ENCODE results near the gene PRH1.

PRH1 gene

DNA sequence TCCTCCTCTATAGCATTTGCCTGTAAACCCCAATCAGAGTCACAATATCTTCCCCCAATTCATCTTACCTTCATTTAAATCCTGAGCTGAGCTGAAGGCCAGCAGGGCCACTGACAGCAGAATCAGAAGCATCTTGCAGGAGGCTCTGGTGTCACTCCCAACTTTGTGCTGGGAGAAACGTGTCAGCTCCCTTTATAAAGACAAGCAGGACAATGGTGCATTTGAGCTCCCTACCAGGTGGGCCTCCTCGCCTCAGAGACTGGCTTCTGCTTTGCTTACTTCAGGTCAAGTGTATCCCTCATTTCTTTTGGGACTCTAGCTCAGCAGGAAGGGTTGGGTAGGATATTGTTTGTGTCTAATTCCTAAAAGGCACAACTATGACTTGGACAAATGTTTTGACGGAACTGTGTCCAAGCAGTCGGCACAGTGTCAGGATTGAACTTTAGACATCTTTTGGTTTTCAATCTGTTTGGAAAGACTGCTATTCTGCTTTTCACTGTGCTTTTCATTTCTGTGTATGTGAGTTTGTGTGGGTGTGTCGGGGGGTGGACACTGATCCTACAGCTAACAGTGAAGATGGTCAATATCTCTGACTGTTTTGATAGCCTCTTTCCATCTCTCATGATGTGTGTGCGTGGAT lies at the start of gene PRH1:
PRH1 (minus strand) TSS at position 170 of the 640 bp plus-strand sequence; CDS start at position 132, 38 bp downstream.
- no peak for FAIRE-seq
- TF ChIP-seq, protein P1, sequence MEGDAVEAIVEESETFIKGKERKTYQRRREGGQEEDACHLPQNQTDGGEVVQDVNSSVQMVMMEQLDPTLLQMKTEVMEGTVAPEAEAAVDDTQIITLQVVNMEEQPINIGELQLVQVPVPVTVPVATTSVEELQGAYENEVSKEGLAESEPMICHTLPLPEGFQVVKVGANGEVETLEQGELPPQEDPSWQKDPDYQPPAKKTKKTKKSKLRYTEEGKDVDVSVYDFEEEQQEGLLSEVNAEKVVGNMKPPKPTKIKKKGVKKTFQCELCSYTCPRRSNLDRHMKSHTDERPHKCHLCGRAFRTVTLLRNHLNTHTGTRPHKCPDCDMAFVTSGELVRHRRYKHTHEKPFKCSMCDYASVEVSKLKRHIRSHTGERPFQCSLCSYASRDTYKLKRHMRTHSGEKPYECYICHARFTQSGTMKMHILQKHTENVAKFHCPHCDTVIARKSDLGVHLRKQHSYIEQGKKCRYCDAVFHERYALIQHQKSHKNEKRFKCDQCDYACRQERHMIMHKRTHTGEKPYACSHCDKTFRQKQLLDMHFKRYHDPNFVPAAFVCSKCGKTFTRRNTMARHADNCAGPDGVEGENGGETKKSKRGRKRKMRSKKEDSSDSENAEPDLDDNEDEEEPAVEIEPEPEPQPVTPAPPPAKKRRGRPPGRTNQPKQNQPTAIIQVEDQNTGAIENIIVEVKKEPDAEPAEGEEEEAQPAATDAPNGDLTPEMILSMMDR (IDR thresholded peaks at IDR 0.05; ENCODE audit: insufficient read depth, missing control alignments): no peak
- no peak for DNase-seq (ENCODE audit: insufficient read length, low spot score)

GRCh38 chr12:10928746-10929286 lies 44.8 kb upstream of the PRH1 start, which contains the start of gene PRH2:
PRH2 (plus strand) TSS chr12:10929236; CDS start chr12:10929274, 38 bp downstream.
- no peak for FAIRE-seq
- DNase-seq (ENCODE audit: insufficient read length, low spot score): no peak
- TF ChIP-seq, protein P1 (IDR thresholded peaks at IDR 0.05; ENCODE audit: insufficient read depth, missing control alignments): no peak

DNA sequence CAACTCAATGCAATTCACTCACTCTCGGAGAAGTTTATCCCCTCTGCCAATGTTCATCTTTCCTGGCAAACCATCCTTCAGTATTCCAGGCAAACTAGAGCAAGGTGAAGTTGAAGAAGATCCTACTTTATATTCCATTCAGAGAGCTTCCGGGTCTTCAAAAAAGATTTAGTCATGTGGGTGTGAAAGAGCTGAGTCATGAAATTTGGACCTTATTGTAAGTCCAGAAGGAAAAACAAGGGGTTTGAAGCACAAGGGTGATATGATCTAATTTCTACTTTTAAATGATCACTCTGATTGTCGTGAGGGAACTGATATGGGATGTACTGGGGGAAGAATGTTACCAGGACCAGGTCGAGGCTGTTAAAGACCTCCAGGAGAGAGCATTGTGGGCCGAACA lies 42.2 kb upstream of the PRH1 start:
- no peak for FAIRE-seq
- TF ChIP-seq, protein P1 (IDR thresholded peaks at IDR 0.05; ENCODE audit: insufficient read depth, missing control alignments): no peak
- DNase-seq (ENCODE audit: insufficient read length, low spot score): no peak

GRCh38 chr12:10919809-10920208 lies 35.8 kb upstream of the PRH1 start:
- TF ChIP-seq, protein P1 (IDR thresholded peaks at IDR 0.05; ENCODE audit: insufficient read depth, missing control alignments): no peak
- DNase-seq (ENCODE audit: insufficient read length, low spot score): no peak
- FAIRE-seq: no peak

- DNase-seq (ENCODE audit: insufficient read length, low spot score) (no peak), FAIRE-seq (no peak)
- TF ChIP-seq, protein P1 (IDR thresholded peaks at IDR 0.05; ENCODE audit: insufficient read depth, missing control alignments): no peak
These were observed 26.3 kb upstream of the PRH1 start for GRCh38 chr12:10910380-10910779.

GRCh38 chr12:10909462-10909861 lies 25.4 kb upstream of the PRH1 start, which contains the start of gene TAS2R13:
TAS2R13 (minus strand) TSS chr12:10909562; CDS start chr12:10909298, 264 bp downstream.
- DNase-seq (ENCODE audit: insufficient read length, low spot score) (no peak), FAIRE-seq (no peak)
- TF ChIP-seq, protein P1 (IDR thresholded peaks at IDR 0.05; ENCODE audit: insufficient read depth, missing control alignments): no peak

- no peak for DNase-seq (ENCODE audit: insufficient read length, low spot score)
- no peak for FAIRE-seq
- TF ChIP-seq, protein P1 (IDR thresholded peaks at IDR 0.05; ENCODE audit: insufficient read depth, missing control alignments): no peak
These were observed 20.6 kb upstream of the PRH1 start for GRCh38 chr12:10904686-10905085.

Data from D721Med (cell line).